Forelimb muscle (tissue), 1 donor: ENCODE measurements around the gene PLA2G6. TPM values are rescaled to one million over a fixed set of nuclear protein-coding genes. Genes with fewer than 3 reads are reported as not detected.
"Not testable (repeated sequence)": the region's sequence is repeated elsewhere in the genome, so short reads cannot be mapped to it uniquely, and the experiment has no call there.

Experiments
- DNase-seq: peaks from one replicate; pipeline ENCODE4 v3.0.0-alpha.2; 2013; ENCODE audit warnings: low read depth
- polyA plus RNA-seq: library from polyadenylated mRNA; unstranded; fragments of 120-200 nt; gene quantifications from one replicate; pipeline ENCODE4 v1.2.1, GENCODE V29; 2013; ENCODE audit not compliant: insufficient read length

PLA2G6 gene
- polyA plus RNA-seq, 1 donor: 13.5 TPM

DNA sequence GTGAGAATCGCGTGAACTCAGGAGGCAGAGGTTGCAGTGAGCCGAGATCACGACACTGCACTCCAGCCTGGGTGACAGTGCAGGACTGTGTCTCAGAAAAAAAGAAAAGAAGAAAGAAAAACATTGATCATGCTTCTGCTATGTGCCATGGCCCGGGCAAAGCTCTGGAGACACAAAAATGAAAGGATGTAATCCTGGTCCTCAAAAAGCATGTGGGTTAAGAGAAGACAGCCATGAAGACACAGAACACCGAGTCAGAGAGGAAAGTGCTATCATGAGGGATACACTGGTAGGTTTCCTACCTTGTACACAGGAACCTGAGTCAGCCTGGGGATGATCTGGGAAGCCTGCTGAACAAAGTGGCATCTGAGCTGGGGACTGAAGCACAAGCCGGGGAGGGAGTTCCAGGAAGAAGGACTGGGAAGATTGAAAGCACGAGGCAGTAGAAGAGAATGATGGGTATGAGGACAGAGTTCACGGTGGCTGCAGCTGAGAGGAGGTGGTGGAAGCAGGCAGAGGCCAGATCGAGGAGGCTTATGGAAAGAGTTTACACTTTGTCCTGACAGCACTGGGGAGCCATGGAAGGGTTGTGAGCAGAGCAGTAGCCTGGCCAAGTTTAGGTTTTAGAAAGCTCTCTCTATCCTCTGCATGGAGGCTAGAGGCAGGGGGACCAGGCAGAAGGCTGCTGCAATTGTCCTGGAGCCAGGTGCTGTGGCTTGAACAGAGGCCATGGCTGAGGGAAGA is 10.3 kb upstream of the PLA2G6 start:
- DNase-seq: no peak

- DNase-seq: no peak
These were observed 9.4 kb upstream of the PLA2G6 start for GRCh38 chr22:38191055-38191454.

DNA sequence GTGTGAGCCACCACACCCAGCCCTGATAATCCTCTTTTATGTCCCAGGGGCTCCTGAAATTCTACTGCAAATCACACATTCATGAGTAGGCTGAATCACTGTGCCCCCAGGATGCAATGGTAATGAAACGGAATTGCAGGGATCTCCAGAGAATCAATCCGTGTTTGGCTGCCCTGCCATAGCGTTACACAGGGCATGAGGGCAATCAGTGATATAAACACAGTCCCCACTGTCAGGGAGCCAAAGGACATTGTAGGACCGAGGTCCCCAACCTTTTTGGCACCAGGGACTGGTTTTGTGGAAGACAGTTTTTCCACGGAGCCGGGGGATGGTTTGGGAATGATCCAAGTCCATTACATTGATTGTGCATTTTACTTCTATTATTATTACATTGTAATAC is 9.0 kb upstream of the PLA2G6 start:
- DNase-seq: no peak

GRCh38 chr22:38189104-38189503 is 7.5 kb upstream of the PLA2G6 start:
- no peak for DNase-seq

DNA sequence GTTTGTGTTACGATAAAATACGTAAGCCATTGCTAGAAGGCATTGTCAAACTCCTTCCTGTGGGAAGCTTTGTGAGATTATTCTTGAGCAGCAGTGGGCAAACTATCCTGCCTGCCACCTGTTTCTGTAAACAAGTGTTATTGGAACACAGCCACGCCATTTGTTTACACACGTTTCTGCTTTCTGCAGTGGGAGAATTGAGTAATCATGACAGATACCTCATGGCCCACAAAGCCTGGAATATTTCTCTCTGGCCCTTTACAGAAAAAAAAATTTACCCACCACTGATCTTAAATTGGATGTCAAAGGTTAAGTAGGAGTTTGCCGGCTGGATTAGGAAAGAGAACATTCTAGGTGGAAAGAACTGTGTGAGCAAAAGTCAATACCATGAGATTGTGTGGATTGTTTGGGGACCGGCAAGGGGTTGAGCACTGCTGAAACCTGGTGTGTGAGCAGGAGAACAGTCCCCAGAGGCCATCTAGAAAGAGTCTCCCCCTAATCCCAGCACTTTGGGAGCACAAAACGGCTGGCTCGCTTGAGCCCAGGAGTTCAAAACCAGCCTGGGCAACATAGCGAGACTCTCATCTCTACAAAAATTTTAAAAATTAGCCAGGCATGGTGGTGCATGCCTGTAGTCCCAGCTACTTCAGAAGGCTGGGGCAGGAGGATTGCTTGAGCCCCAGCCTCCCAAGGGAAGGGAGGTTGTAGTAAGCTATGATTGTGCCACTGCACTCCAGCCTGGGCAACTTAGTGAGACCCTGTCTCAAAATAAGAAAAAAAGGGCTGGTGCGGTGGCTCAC is 6.0 kb upstream of the PLA2G6 start:
- DNase-seq: no peak

DNA sequence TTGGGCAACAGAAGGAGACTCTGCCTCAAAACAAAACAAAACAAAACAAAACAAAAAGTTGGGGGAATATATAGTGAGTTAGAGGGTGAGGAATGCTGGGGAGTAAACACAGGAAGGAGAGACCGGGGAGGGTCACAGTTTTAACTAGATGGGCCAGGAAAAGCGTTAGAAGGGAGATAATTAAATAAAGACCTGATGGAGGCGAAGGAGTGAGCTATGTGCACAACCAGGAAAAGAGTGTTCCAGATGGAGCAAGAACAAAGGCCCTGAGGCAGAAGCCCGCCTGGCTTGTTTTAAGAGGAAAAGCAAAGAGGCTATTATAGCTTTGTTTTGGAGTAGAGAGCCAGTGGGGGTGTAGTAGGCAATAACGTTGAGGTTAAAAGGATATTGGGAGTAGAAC is 4.8 kb upstream of the PLA2G6 start:
- DNase-seq: no peak

DNA sequence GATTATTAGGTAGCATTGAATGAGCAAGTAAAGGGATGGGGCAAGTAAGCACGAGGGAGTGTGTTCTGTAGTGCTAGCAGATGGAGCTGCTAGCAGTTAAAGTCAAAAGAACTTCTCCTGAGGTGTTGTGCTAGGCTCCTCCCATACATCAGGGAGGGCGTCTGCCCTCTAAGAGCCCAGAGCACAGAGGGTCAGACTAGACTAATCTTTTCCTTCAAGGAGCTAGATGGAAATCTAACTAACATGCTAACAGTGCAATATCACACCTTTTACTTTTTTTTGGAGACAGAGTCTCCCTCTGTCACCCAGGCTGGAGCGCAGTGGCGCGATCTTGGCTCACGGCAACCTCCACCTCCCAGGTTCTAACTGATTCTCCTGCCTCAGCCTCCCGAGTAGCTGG is 3.2 kb upstream of the PLA2G6 start:
- DNase-seq: no peak

GRCh38 chr22:38180841-38181452 is 683 bp downstream of the PLA2G6 start:
- DNase-seq: no peak

GRCh38 chr22:38178605-38178937 is 3.1 kb downstream of the PLA2G6 start:
- DNase-seq: not testable (repeated sequence)

DNA sequence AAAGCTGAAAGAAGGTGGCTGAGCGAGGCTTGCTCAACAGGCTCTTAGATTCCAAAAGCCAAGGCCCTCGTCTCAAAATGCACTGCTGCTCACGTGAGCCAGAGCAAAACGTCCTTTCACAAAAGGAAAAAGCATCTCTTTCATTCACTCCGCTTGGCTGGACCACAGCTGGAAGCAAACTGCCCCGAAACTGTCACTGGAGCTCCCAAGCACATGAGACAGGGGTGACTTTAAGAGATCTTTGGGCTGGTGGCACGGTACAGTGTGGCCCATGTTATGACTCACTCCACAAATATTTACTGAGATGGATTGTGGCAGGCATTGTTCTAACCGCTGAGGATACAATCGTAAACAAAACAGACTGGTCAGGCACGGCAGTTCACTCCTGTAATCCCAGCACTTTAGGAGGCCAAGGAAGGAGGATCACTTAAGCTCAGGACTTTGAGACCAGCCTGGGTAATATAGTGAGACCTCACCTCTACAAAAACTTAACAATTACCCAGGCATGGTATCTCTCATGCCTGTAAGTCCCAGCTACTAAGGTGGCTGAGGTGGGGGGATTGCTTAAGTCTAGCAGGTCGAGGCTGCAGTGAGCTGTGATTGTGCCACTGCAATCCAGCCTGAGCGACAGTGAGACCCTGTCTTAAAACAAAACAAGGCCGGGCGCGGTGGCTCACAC is 3.6 kb downstream of the PLA2G6 start:
- DNase-seq: no peak

- DNase-seq: not testable (repeated sequence)
These were observed 4.1 kb downstream of the PLA2G6 start for GRCh38 chr22:38177571-38177925.

GRCh38 chr22:38177044-38177443 is 4.6 kb downstream of the PLA2G6 start:
- no peak for DNase-seq

GRCh38 chr22:38176170-38176741 is 5.4 kb downstream of the PLA2G6 start:
- DNase-seq: peak; percentile 32

GRCh38 chr22:38175206-38176118 is 6.2 kb downstream of the PLA2G6 start:
- DNase-seq: no peak

GRCh38 chr22:38174626-38175025 is 7.0 kb downstream of the PLA2G6 start:
- DNase-seq: no peak

- no peak for DNase-seq
These were observed 8.1 kb downstream of the PLA2G6 start for GRCh38 chr22:38173641-38173906.

- no peak for DNase-seq
These were observed 8.6 kb downstream of the PLA2G6 start for GRCh38 chr22:38172832-38173640.

- DNase-seq: no peak
These were observed 9.5 kb downstream of the PLA2G6 start for GRCh38 chr22:38171927-38172831.

GRCh38 chr22:38170469-38170868 is 11.2 kb downstream of the PLA2G6 start:
- DNase-seq: no peak
